Panc1 (cell line): ENCODE measurements around the gene GPATCH8. TPM values are rescaled to one million over a fixed set of nuclear protein-coding genes. Genes with fewer than 3 reads are reported as not detected.
"Not testable (repeated sequence)": the region's sequence is repeated elsewhere in the genome, so short reads cannot be mapped to it uniquely, and the experiment has no call there.

Source experiments
- ATAC-seq: fragments of 200-7000 bp; cut with Tn5 transposase; 2 replicates; pipeline ENCODE4 v1.9.1; 2020; ENCODE audit warnings: mild to moderate bottlenecking, moderate library complexity
- BruUV-seq: library from RNA; stranded (reverse); fragments of 400-500 nt; replicated peaks from 2 replicates; lab custom pipeline; 2021; lab: Mats Ljungman, UMichigan
- CTCF ChIA-PET: fragments of 300-600 bp; sonication (Branson Sonifier 250); formaldehyde crosslinking; loops from one replicate; lab custom pipeline; 2022; ENCODE audit warnings: antibody characterized with exemption; lab: Charles Lee
- POLR2A ChIA-PET: fragments of 300-600 bp; sonication (Branson Sonifier 250); formaldehyde crosslinking; loops from one replicate; lab custom pipeline; 2022; ENCODE audit warnings: antibody characterized with exemption; lab: Charles Lee
- DNase-seq: peaks from one replicate; pipeline ENCODE4 v3.0.0-alpha.2; 2010; ENCODE audit warnings: low read depth, low spot score
- H3K27ac ChIP-seq: 2 replicates; pipeline ENCODE4 v1.5.1; 2011; ENCODE audit warnings: mild to moderate bottlenecking, low read length, inconsistent platforms
- H3K27me3 ChIP-seq: fragments of 200-500 bp; sonication (Bioruptor generic); 2 replicates; pipeline ENCODE4 v1.6.0; 2014; ENCODE audit warnings: low read length, inconsistent platforms; ENCODE audit not compliant: control insufficient read depth, insufficient read depth
- H3K36me3 ChIP-seq: fragments of 200-500 bp; sonication (Bioruptor generic); 2 replicates; pipeline ENCODE4 v1.5.1; 2014; ENCODE audit warnings: inconsistent platforms, mild to moderate bottlenecking, low read length, moderate library complexity; ENCODE audit not compliant: control insufficient read depth, insufficient read depth
- H3K4me1 ChIP-seq: 2 replicates; pipeline ENCODE4 v1.5.1; 2011; ENCODE audit warnings: inconsistent platforms, mild to moderate bottlenecking, low read length, moderate library complexity; ENCODE audit not compliant: control insufficient read depth, insufficient read depth
- H3K4me3 ChIP-seq, 2 experiments: 2 replicates each; pipeline ENCODE4 v1.5.1; 2011 to 2012; ENCODE audit warnings: low read depth in 2 of 2, low read length in 2 of 2, mild to moderate bottlenecking in 2 of 2, inconsistent platforms in 1 of 2, moderate library complexity in 1 of 2
- H3K9me3 ChIP-seq: fragments of 200-500 bp; sonication (Bioruptor generic); 2 replicates; pipeline ENCODE4 v1.5.1; 2014; ENCODE audit warnings: low read depth, mild to moderate bottlenecking, inconsistent platforms, low read length, moderate library complexity; ENCODE audit not compliant: control insufficient read depth, insufficient read depth
- CTCF ChIP-seq: fragments of 450-650 bp; IDR thresholded peaks from 2 replicates; pipeline ENCODE4 v1.5.1; 2017; ENCODE audit warnings: mild to moderate bottlenecking
- POLR2AphosphoS5 ChIP-seq: IDR thresholded peaks from 2 replicates; pipeline ENCODE4 v1.6.1; 2012; ENCODE audit warnings: mild to moderate bottlenecking, low read depth, low read length, moderate library complexity
- REST ChIP-seq, 2 experiments: IDR thresholded peaks; 2 replicates each; pipeline ENCODE4 v1.6.1; 2011 to 2012; ENCODE audit warnings: low read depth in 2 of 2, control low read depth in 1 of 2, low read length in 1 of 2, mild to moderate bottlenecking in 1 of 2, moderate library complexity in 1 of 2; ENCODE audit not compliant: insufficient read depth in 1 of 2
- SIN3A ChIP-seq: IDR thresholded peaks from 2 replicates; pipeline ENCODE4 v1.6.1; 2012; ENCODE audit warnings: low read depth, mild to moderate bottlenecking, low read length, moderate library complexity, borderline replicate concordance; ENCODE audit not compliant: insufficient read depth
- TCF7L2 ChIP-seq: IDR thresholded peaks from 2 replicates; pipeline ENCODE4 v1.6.1; 2011; ENCODE audit warnings: mild to moderate bottlenecking, low read depth, low read length, inconsistent platforms
- in situ Hi-C: cut with HindIII; loops from 2 replicates; pipeline ENCODE4 v1.10.0; 2016; ENCODE audit warnings: low sequenced_read_pairs, low pct_unique_long_range_greater_than_20kb
- intact Hi-C: fragments of 100-400 bp; cut with micrococcal nuclease; formaldehyde crosslinking; loops from one replicate; pipeline ENCODE4 v1.10.0; 2022; ENCODE audit not compliant: unreplicated experiment
- total RNA-seq: library from RNA; stranded (reverse); gene quantifications from one replicate; pipeline ENCODE4 v1.2.1, GENCODE V29; 2021; ENCODE audit not compliant: unreplicated experiment

GPATCH8 gene
- total RNA-seq, 1 experiment from 2014 or later, result 30.8 TPM

DNA sequence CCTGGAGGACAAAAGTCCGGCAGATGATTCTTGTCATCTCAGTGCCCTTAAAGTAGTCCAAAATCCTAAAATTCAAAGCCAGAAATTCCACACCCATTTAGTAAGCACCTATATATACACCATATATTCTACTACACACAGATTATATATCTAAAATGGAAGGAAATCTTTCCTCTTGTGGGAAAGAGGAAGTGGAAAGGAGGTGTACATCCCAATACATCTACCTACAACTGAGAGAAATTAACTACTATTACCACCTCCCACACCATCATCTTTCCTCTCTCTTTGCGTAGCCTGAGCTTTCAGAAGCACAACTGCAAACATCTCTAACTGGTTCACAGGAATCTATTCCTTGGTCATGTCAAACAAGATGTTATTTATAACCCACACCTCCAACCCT, 108.4 kb downstream of the GPATCH8 start:
- no TSS peak for BruUV-seq
- H3K27ac ChIP-seq, result no peak overlapping the region
- H3K36me3 ChIP-seq, result peaks cover 1% of the 10 kb centered on the region
- H3K9me3 ChIP-seq, result no peaks in the 10 kb centered on the region
- TF ChIP-seq REST (IDR thresholded peaks at IDR 0.05; ENCODE audit: insufficient read depth in 1 of 2, low read depth in 2 of 2, low read length in 1 of 2) (no peak), TCF7L2 (no peak), POLR2AphosphoS5 (no peak), SIN3A (no peak), CTCF (no peak)
- CTCF ChIA-PET, result no interaction called here
- intact Hi-C loops (no loop called here), in situ Hi-C loops (no loop called here)
- no peaks in the 10 kb centered on the region for H3K27me3 ChIP-seq
- no peak for DNase-seq
- POLR2A ChIA-PET, result no interaction called here
- no peak overlapping the region for H3K4me3 ChIP-seq
- no peaks in the 10 kb centered on the region for H3K4me1 ChIP-seq
- no peak for ATAC-seq

- POLR2A ChIA-PET, in situ Hi-C loops, ATAC-seq: not testable (repeated sequence)
These were observed 109.1 kb downstream of the GPATCH8 start for GRCh38 chr17:44394112-44394511.

GRCh38 chr17:44390250-44390870, 112.8 kb downstream of the GPATCH8 start:
- ChIA-PET CTCF (no interaction called here), POLR2A (interaction anchor here (0.6 kb wide), 1 partner anchor 329 kb away, joined by 3 read pairs; no protein-coding TSS in a partner anchor)
- no peak overlapping the region for H3K27ac ChIP-seq
- DNase-seq (no peak), ATAC-seq (no peak)
- H3K36me3 ChIP-seq, result no peaks in the 10 kb centered on the region
- peaks cover 2% of the 10 kb centered on the region; the same call in 1 of the 2 replicates for H3K4me1 ChIP-seq
- no peak overlapping the region for H3K4me3 ChIP-seq
- TF ChIP-seq TCF7L2 (no peak), REST (IDR thresholded peaks at IDR 0.05; ENCODE audit: insufficient read depth in 1 of 2, low read depth in 2 of 2, low read length in 1 of 2) (no peak), SIN3A (no peak), POLR2AphosphoS5 (no peak), CTCF (no peak)
- no TSS peak for BruUV-seq
- no peaks in the 10 kb centered on the region for H3K27me3 ChIP-seq
- no peaks in the 10 kb centered on the region for H3K9me3 ChIP-seq
- intact Hi-C loops (no loop called here), in situ Hi-C loops (no loop called here)

More at GRCh38 chr17:44394112-44394511, 109.1 kb downstream of the GPATCH8 start:
- DNase-seq, intact Hi-C loops, H3K27me3 ChIP-seq, H3K4me1 ChIP-seq, H3K27ac ChIP-seq, H3K9me3 ChIP-seq, H3K4me3 ChIP-seq, H3K36me3 ChIP-seq, BruUV-seq: not testable (repeated sequence)
- CTCF ChIA-PET, result interaction anchor here (0.6 kb wide), 1 partner anchor 320 kb away, joined by 3 read pairs; no protein-coding TSS in a partner anchor
